Measurements from ENCODE around the gene USP21.

USP21 gene

DNA sequence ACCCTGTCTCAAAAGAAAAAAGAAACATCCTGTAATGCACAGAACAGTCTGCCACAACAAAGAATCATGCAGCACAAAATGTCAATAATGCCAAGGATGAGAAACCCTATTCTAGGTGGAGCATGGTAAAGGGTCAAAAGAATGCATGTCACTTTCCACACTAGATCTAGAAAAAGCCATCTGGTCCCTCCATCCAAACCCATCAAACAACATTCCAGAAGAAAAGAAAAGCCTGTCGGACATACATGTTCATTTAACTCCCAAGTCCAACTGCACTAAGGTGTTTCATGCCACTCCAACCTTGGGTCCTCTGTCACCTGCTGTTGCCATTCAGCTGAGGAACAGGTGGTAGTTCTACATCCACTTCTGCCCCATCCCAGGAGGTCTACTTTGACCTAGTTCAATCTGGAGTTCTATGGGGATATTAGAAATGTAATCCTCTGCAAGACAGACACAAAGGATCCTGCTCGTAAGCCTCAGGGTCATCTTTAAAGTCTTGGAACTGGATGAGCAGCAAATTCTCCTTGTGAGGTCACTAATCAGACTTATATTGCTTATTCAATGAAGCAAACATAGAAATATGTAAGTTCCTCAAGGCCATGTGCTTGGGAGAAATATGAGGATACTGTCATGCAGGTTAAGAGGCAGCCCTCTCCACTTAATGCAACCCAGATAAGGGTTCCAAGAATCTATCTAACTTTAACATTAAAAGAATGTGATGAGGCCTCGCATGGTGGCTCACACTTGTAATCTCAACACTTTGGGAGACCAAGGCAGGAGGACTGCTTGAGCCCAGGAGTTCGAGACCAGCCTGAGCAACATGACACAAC is 30.5 kb upstream of the USP21 start:
- no peak overlapping the region for H3K27ac ChIP-seq
- TF ChIP-seq, protein P1, sequence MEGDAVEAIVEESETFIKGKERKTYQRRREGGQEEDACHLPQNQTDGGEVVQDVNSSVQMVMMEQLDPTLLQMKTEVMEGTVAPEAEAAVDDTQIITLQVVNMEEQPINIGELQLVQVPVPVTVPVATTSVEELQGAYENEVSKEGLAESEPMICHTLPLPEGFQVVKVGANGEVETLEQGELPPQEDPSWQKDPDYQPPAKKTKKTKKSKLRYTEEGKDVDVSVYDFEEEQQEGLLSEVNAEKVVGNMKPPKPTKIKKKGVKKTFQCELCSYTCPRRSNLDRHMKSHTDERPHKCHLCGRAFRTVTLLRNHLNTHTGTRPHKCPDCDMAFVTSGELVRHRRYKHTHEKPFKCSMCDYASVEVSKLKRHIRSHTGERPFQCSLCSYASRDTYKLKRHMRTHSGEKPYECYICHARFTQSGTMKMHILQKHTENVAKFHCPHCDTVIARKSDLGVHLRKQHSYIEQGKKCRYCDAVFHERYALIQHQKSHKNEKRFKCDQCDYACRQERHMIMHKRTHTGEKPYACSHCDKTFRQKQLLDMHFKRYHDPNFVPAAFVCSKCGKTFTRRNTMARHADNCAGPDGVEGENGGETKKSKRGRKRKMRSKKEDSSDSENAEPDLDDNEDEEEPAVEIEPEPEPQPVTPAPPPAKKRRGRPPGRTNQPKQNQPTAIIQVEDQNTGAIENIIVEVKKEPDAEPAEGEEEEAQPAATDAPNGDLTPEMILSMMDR (conservative IDR thresholded peaks at IDR 0.05), result no peak
- TF ChIP-seq ZFX (IDR thresholded peaks at IDR 0.05), result no peak

DNA sequence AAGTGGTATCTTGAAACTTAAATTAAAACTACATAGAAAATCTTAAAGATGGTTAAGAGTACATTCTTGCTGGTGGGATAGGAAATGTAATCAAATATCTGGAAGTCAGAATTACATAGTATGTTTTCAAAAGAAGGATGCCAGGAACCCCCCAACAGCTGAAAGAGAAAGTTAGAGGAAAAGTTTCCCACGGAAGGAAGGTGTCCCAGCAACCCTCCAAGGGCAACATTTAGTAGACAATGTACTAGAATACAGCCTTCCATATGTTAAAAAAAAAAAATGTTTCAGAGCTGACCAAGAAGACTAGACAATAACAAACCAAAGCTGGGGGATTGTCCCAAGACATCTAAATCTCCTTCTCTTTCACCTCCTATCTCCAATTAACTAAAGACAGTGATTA is 29.0 kb upstream of the USP21 start:
- TF ChIP-seq, protein P1 (conservative IDR thresholded peaks at IDR 0.05), result no peak
- no peak for TF ChIP-seq ZFX (IDR thresholded peaks at IDR 0.05)
- H3K27ac ChIP-seq, result no peak overlapping the region

GRCh38 chr1:161131523-161132409 is 27.5 kb upstream of the USP21 start:
- TF ChIP-seq, protein P1 (conservative IDR thresholded peaks at IDR 0.05), result no peak
- no peak for TF ChIP-seq ZFX (IDR thresholded peaks at IDR 0.05)
- H3K27ac ChIP-seq, result peak overlapping the region; percentile 91

GRCh38 chr1:161132410-161133219 is 26.7 kb upstream of the USP21 start, which contains the start of gene DEDD:
Gene DEDD (minus strand): TSS chr1:161132667. CDS start chr1:161124462, 8,205 bp downstream.
- no peak; the same call in 1 of the 2 replicates for TF ChIP-seq ZFX (IDR thresholded peaks at IDR 0.05)
- TF ChIP-seq, protein P1 (conservative IDR thresholded peaks at IDR 0.05), result no peak; the same call in none of the 2 replicates
- peak within 1 kb of the TSS; percentile 91 for H3K27ac ChIP-seq

DNA sequence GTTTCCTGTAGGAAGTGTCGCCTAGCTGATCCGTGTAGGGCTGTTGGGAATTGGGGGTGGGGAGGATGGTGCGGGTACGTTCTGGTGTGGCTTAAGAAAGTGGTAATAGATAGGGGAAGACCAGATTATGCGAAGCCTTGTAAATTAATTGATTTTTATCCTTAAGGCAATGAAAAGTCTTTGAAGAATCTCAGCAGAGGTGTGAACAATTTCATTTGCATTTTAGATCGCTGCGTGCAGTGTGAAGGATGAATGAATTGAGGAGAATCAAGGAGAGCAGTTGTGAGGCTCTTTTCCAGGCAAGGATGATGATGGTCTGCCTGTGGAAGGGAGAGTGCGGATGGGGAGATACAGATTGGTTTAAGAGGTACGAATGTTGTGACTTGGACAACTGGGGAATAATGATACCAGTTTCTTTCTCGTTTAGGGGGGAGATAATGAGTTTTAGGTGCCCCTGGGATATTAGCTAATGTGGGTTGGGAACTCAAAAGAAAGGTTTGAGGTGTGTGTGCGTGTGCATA is 26.0 kb upstream of the USP21 start:
- H3K27ac ChIP-seq, result peak overlapping the region; percentile 91
- TF ChIP-seq, protein P1 (conservative IDR thresholded peaks at IDR 0.05), result no peak
- no peak for TF ChIP-seq ZFX (IDR thresholded peaks at IDR 0.05)

- TF ChIP-seq, protein P1 (conservative IDR thresholded peaks at IDR 0.05), result no peak
- TF ChIP-seq ZFX (IDR thresholded peaks at IDR 0.05), result no peak
- H3K27ac ChIP-seq, result no peak overlapping the region
Observed at GRCh38 chr1:161137881-161138280, 21.4 kb upstream of the USP21 start.

Data from C4-2B (cell line).